Measurements from ENCODE around the gene ADGRF5. TPM values are rescaled to one million over a fixed set of nuclear protein-coding genes. Genes with fewer than 3 reads are reported as not detected.

The ADGRF5 gene
- 100 to 1,000 TPM in 5 of 7 donors, 10 to 100 TPM in 2; 40.6 to 129 (median 103) TPM for total RNA-seq
- 10 to 100 TPM in 2 of 3 donors, 1 to 10 TPM in 1; 5.2 to 15.8 (median 10.5) TPM for polyA plus RNA-seq
- long read RNA-seq, donor 1, full-length matches to known transcripts = 1 of 26 reads
- long read RNA-seq, donor 1, partial matches to known transcripts = 25 of 26 reads
- long read RNA-seq, donor 1, other reads (novel, unspliced or antisense) = 0 of 26 reads
- long read RNA-seq, donor 2, full-length matches to known transcripts = 1 of 1 reads
- long read RNA-seq, donor 2, partial matches to known transcripts = 0 of 1 reads
- long read RNA-seq, donor 2, other reads (novel, unspliced or antisense) = 0 of 1 reads

DNA sequence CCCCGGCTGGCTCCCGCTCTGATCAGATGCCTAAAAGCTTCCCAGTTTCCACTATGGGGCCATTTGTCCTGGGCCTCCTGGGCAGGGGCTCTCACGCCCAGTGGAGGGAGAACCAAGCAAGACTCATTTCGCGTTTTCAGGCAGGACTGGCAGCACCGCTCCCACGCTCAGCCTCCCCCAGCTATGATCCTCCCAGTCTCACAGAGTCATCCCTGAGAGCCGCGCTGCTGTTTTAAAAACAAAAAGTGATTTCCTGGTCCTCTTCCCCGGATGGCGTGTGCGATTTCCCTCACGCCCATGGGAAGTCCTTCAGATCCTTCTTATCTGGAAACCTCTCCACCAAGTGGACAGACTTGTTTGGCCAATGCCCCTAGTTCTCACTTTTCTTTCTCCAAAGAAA is at the start of gene ADGRF5:
Gene ADGRF5 (minus strand): TSS at position 208 of the 400 bp plus-strand sequence. CDS start 15,176 bp downstream, outside the sequence.
- no peaks in the 10 kb centered on the region for H3K36me3 ChIP-seq
- peaks cover 0 to 19% (median 0%) of the 10 kb centered on the region in 6 donors for H3K4me1 ChIP-seq
- no peaks in the 10 kb centered on the region for H3K27me3 ChIP-seq (replicated peaks in 1 of 7)
- H3K27ac ChIP-seq = peak within 1 kb of the TSS; percentile 27 to 87 (median 82)
- DNase-seq = peak; percentile 77
- intact Hi-C loops (cut with DNase I; ENCODE audit: low total_unique reads) = no loop called here
- 77 to 88% (median 84%) methylated on average over 13 of the region's 13 CpGs for WGBS, 5 donors
- H3K4me3 ChIP-seq = peak within 1 kb of the TSS; percentile 2 to 68 (median 36)
- TF ChIP-seq POLR2AphosphoS5 (IDR thresholded peaks at IDR 0.05) = peak; percentile 58 to 87 (median 85)
- peak in 1 of 3 donors; percentile 78 for TF ChIP-seq POLR2A (IDR thresholded peaks at IDR 0.05)
- TF ChIP-seq, protein P1, sequence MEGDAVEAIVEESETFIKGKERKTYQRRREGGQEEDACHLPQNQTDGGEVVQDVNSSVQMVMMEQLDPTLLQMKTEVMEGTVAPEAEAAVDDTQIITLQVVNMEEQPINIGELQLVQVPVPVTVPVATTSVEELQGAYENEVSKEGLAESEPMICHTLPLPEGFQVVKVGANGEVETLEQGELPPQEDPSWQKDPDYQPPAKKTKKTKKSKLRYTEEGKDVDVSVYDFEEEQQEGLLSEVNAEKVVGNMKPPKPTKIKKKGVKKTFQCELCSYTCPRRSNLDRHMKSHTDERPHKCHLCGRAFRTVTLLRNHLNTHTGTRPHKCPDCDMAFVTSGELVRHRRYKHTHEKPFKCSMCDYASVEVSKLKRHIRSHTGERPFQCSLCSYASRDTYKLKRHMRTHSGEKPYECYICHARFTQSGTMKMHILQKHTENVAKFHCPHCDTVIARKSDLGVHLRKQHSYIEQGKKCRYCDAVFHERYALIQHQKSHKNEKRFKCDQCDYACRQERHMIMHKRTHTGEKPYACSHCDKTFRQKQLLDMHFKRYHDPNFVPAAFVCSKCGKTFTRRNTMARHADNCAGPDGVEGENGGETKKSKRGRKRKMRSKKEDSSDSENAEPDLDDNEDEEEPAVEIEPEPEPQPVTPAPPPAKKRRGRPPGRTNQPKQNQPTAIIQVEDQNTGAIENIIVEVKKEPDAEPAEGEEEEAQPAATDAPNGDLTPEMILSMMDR (IDR thresholded peaks at IDR 0.05 in 8 of 11, conservative IDR thresholded peaks at IDR 0.05 in 3 of 11) = no peak
- H3K9me3 ChIP-seq = no peaks in the 10 kb centered on the region

DNA sequence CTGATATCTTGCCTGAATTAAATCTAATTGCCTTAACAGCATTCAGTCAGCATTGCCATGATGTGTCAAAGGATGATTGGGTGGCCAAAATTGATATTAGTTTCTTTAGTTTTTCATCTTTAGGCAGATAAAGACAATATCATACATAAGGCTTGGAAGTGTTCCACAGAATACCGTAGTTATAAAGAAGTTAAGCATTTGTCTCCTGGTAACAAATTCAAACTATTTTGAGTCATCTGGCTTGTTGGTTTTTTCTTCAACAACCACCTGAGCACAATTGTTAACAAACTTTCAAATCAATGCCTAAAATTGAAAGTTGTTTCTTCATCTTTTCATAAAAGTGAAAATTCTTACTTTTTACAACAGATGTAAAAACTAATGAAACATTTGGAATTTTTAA is 47.5 kb upstream of the ADGRF5 start:
- TF ChIP-seq POLR2A (IDR thresholded peaks at IDR 0.05) = no peak
- TF ChIP-seq, protein P1 (IDR thresholded peaks at IDR 0.05 in 8 of 11, conservative IDR thresholded peaks at IDR 0.05 in 3 of 11) = no peak
- no peak for TF ChIP-seq POLR2AphosphoS5 (IDR thresholded peaks at IDR 0.05)
- Histone ChIP-seq H3K27ac (no peak overlapping the region), H3K27me3 (replicated peaks in 1 of 7) (no peaks in the 10 kb centered on the region), H3K36me3 (no peaks in the 10 kb centered on the region), H3K4me3 (no peak overlapping the region), H3K4me1 (no peaks in the 10 kb centered on the region), H3K9me3 (no peaks in the 10 kb centered on the region)
- intact Hi-C loops (cut with DNase I; ENCODE audit: low total_unique reads) = no loop called here
- WGBS, 5 donors = 80 to 94% (median 88%) methylated on average over 1 of the region's 1 CpG
- no peak for DNase-seq

- Histone ChIP-seq H3K36me3 (no peaks in the 10 kb centered on the region), H3K9me3 (no peaks in the 10 kb centered on the region), H3K27ac (no peak overlapping the region), H3K4me3 (no peak overlapping the region), H3K4me1 (no peaks in the 10 kb centered on the region), H3K27me3 (replicated peaks in 1 of 7) (no peaks in the 10 kb centered on the region)
- no peak for DNase-seq
- TF ChIP-seq POLR2AphosphoS5 (IDR thresholded peaks at IDR 0.05) (no peak), POLR2A (IDR thresholded peaks at IDR 0.05) (no peak)
- TF ChIP-seq, protein P1 (IDR thresholded peaks at IDR 0.05 in 8 of 11, conservative IDR thresholded peaks at IDR 0.05 in 3 of 11) = no peak
- intact Hi-C loops (cut with DNase I; ENCODE audit: low total_unique reads) = no loop called here
Observed at GRCh38 chr6:46967826-46968349, 46.1 kb upstream of the ADGRF5 start.

- Histone ChIP-seq H3K4me1 (no peaks in the 10 kb centered on the region), H3K9me3 (no peaks in the 10 kb centered on the region), H3K27ac (no peak overlapping the region), H3K27me3 (replicated peaks in 1 of 7) (no peaks in the 10 kb centered on the region), H3K36me3 (no peaks in the 10 kb centered on the region), H3K4me3 (no peak overlapping the region)
- no peak for DNase-seq
- intact Hi-C loops (cut with DNase I; ENCODE audit: low total_unique reads) = no loop called here
- TF ChIP-seq POLR2A (IDR thresholded peaks at IDR 0.05) (no peak), POLR2AphosphoS5 (IDR thresholded peaks at IDR 0.05) (no peak)
- TF ChIP-seq, protein P1 (IDR thresholded peaks at IDR 0.05 in 8 of 11, conservative IDR thresholded peaks at IDR 0.05 in 3 of 11) = no peak
- 68 to 77% (median 74%) methylated on average over 12 of the region's 12 CpGs for WGBS, 5 donors
Observed at GRCh38 chr6:46964716-46965519, 43.2 kb upstream of the ADGRF5 start.
